ENCODE data around the gene DDX54. TPM values are rescaled to one million over a fixed set of nuclear protein-coding genes. Genes with fewer than 3 reads are reported as not detected.
"Not testable (repeated sequence)": the region's sequence is repeated elsewhere in the genome, so short reads cannot be mapped to it uniquely, and the experiment has no call there.

Gene DDX54
- total RNA-seq, 1 donor from 2014 or later = 15.4 TPM

GRCh38 chr12:113220593-113221180 is 35.4 kb upstream of the DDX54 start:
- DNase-seq = no peak

DNA sequence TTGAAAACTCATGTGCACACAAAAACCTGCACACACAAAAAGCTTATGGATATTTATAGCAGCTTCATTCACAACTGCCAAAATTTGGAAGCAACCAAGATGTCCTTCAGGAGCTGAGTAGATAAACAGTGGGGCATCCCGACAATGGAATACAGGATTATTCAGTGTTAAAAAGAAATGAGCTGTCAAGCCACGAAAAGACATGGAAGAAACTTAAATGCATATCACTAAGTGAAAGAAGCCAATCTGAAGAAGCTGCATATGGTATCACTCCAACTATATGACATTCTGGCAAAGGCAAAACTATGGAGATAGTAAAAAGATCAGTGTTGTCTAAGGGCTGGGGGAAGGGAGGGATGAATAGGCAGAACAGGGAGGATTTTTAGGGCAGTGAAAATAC is 30.7 kb upstream of the DDX54 start:
- DNase-seq = no peak

- peak; percentile 44 for DNase-seq
Measured at GRCh38 chr12:113214895-113215400, 29.7 kb upstream of the DDX54 start.

DNA sequence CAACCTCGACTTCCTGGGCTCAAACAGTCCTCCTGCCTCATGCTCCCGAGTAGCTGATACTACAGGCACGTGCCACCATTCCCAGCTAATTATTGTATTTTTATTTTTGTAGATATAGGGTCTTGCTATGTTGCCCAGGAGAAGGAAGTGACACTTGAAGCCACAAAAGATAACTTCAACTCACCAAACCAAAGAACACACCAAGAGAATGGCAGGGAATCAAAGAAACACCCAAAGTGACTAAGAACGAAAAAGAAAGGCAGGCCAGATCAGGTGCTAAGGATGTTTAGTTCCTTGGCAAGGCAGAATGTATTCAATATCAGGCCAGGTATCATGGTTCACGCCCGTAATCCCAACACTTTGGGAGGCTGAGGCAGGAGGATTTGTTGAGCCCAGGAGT is 25.9 kb upstream of the DDX54 start:
- no peak for DNase-seq

DNA sequence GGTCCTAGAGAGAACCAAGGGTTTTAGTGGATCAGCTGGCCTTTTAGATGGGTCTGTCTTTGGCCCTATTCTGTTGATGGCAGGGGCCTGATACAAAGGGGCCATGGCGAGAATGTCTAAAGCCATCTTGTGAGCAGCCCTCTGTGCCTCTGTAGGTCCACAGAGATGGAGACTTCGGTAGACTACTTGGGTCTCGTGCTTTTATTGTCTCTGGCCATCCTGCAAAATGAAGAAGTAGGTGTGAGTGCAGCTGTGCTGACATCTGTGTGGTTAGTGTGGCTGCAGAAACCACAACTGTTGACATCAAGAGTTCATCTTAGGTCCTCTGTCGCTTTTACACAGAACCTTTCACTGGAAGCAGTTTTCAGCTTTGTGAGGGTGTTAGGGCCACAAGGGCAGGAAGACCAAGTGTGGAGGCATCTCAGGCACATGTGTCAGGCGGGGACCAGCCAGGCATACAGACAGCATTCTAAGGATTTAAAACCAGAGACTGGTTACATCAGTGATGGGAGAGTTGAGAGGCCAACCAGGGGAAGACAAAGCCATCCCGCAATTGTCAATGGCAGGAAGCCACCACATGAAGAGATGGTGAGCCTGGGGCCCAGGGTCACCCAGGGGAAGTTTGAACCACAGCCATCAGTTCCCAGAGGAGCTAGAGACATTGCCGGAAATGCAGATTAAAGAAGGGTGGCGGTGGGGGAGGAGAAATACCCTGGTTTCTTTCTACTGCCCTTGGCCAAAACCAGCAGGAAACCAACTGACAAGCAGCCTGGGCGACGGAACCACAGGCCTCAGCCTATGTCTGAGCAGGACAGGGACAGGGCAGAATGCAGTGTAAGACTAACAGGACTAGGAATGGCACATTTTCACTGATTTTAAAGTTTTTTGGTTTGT is 23.0 kb upstream of the DDX54 start:
- DNase-seq = no peak

DNA sequence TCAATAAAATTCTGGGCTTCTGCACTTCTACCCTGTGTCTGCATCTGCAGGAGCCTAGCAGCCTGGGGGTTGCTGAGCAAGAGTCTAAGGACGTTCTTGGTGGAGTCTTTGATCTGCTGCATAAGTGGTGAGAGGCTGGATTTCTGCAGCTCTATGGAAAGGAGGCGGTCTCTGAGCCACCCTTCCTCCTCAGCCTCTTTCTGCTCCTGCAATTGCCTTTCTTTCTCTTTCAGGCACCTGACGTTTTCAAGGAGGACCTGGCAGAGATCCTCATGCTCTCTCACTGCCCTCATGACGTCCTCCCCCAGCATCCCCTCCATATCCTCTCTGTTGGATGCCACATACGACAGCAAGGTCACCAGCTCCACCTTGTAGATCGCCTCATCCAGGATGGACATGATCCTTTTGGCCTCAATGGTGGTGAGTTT is 22.3 kb upstream of the DDX54 start:
- DNase-seq = no peak

DNA sequence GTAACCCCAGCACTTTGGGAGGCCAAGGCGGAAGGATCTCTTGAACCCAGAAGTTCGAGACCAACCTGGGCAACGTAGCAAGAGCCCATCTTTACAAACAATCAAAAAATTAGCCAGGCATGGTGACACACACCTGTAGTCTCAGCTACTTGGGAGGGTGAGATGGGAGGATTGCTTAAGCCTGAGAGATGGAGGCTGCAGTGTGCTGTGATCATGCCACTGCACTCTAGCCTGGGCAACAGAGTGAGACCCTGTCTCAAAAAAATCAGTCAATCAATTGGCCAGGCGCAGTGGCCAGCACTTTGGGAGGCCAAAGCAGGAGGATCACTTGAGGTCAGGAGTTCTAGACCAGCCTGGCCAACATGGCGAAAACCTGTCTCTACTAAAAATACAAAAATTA is 21.5 kb upstream of the DDX54 start:
- not testable (repeated sequence) for DNase-seq

DNA sequence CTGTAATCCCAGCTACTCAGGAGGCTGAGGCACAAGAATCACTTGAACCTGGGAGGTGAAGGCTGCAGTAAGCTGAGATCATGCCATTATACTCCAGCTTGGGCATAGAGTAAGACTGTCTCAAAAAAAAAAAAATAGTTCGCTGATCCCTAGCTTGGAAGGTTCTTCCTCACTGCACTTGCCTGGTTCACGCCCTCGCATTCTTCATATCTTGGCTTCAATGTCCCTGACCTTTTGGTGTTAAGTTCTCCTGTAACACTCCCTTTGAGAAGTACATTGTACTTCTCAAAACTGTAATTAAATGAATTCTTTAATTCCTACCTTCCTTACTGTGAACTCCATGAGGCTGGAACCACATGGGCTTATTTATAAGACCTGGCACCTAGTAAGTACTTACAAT is 19.5 kb upstream of the DDX54 start:
- DNase-seq = no peak

- DNase-seq = no peak
Measured at GRCh38 chr12:113203852-113204760, 18.8 kb upstream of the DDX54 start.

DNA sequence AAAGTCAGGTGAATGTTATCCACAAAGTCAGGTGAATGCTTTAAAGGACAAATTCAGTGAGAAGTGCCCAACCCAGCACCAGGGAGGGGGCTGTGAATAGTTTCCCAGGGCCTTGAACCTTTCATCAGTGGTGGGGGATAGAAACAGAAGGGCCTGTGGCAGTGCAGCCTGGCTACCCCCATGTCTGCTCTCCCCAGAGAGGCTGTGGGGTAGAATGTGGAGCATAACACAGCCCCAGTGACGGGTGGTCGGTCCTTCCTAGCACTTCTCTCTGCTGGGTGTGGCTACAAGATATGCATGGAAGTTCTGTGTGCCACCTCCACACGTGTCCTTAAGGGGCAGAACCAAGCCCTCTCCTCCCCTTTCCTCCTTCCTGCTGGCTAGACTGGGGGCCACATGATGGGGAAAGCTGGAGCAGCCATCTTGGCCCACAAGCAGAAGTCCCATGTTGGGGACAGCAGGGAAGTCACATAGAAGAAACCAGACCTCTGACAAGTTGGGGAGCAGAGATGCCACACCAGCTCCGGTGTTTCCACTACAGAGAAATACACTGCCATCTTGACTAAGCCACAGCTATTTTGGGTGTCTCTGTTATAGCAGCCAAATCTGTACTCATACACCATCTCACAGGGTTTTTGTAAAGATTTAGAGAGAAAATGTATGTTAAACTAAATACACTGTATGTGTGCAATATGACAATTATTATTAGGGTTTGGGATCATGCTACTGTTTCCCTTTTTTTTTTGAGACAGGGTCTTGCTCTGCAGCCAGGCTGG is 17.2 kb upstream of the DDX54 start:
- DNase-seq = no peak

GRCh38 chr12:113201187-113202177 is 16.2 kb upstream of the DDX54 start:
- DNase-seq = no peak

DNA sequence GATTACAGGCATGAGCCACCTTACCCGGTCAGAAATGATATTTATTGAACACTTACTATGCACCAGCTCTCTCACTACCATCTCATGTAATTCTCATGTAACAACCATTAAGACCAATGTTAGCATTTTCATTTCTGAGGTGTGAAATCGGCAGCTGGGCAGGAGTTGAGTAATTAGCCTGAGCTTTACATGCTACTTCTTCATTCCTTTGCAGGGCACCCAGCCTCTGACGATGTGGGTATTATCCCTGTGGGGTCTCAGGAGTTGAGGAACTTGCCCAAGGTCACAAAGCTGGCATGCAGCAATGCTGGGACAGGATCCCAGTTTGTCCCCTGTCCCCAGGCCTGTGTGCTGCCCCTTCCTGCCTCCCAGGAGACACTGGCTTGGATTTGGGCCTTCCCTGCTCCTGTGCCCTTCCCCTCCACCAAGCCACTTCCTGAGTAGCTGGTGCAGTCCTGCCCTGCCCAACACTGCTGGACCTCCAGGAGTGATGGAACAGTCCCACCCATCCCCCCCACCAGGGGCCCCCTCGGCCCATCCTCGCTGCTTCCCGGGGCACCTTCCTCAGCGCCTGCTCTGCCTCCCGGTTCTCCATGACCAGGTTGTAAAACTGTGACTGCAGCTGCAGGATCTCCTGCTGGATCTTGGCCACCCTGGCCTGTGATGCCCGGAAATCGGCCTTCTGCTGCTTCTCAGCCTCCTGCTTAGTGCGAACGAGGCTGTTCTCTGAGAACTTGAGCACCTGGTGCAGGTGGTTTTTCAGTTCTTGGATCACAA is 14.9 kb upstream of the DDX54 start:
- no peak for DNase-seq

GRCh38 chr12:113198296-113198695 is 13.0 kb upstream of the DDX54 start:
- no peak for DNase-seq

- no peak for DNase-seq
Measured at GRCh38 chr12:113197518-113198077, 12.3 kb upstream of the DDX54 start.

DNA sequence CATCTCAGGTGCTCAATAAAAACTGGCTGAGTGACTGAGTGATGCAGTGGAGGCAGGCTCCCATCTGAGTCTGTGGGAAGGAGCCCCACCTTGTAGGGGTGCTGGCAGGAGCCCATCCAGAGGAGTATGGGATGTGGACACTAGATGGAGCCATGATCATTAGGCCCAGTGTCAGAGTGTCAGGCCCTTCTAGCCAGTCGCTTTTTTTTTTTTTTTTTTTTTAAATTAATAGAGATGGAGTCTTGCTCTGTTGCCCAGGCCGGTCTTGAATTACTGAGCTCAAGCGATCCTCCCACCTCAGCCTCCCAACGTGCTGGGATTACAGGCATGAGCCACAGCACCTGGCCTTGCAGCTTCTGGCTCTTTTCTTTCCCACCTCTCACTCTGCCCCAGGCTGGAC is 11.7 kb upstream of the DDX54 start:
- DNase-seq = peak; percentile 59

DNA sequence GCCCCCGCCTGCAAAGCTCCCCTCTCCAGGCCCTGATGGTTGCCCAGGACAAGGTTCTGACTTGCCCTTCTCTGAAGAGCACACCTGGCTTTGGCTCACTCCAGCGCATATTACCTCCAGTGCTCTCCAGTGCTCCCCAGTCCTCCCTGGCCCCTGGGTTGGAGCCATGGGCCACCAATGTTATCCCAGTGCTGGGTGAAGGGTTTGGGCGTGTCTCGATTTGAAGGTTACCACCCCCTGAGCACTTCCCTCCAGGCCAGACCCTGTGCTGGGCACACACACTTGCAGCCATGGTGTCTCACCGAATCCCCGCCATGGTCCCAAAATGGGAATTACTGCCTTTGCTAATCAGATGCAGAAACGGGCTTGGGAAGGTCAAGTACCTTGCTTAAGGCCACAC is 11.3 kb upstream of the DDX54 start:
- no peak for DNase-seq

- DNase-seq = no peak
Measured at GRCh38 chr12:113195598-113195997, 10.3 kb upstream of the DDX54 start.

DNA sequence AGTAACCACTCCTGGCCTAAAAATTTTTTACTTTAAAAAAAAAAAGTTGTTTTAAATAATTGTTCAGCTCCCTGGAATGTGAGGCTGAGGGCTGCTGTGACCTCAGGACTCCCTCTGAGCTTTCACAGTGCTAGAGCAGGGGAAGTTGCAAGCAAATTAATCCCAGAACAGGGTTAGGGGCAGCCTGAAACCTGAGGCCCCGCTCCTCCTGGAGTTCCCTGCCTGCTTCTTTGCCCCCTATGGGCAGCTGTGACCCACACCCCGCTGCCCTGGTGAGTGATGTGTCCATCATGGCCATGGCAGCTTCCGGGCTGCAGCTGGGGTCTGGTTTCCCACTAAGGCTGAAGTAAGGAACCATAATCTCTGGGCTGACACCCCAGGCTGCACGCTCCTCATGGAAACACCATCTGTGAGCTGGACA is 9.7 kb upstream of the DDX54 start:
- DNase-seq = no peak

GRCh38 chr12:113191227-113191626 is 5.9 kb upstream of the DDX54 start:
- DNase-seq = no peak

All from skin of body (tissue), 2 donors.